ENCODE data around the gene LRRC4C.
"Not testable (repeated sequence)": the region's sequence is repeated elsewhere in the genome, so short reads cannot be mapped to it uniquely, and the experiment has no call there.

The LRRC4C gene

DNA sequence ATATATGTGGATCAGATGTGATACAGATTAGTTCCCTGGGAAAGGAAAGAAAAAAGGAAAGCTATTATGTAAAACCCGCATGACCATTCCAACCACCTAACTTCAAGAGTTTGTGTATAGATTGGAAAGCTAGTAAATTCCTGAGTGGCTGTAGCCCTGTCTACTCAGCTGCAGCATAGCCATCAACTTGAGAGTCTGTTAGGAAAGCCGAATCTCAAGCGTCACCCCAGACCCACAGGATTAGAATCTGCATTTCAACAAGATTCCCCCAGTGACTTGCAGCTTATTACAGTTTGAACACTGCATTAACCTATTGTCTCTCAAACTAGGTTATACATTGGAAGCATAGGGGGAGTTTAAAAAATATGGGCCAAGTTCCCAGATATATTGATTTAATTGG lies 921.7 kb downstream of the LRRC4C start:
- no peaks in the 10 kb centered on the region for H3K9me3 ChIP-seq (ENCODE audit: control insufficient read depth in 2 of 2, low read length in 2 of 2)
- H3K4me1 ChIP-seq (ENCODE audit: control insufficient read depth in 2 of 2, insufficient read depth in 2 of 2, low read length in 2 of 2): no peaks in the 10 kb centered on the region
- H3K36me3 ChIP-seq (ENCODE audit: control insufficient read depth in 2 of 2, insufficient read depth in 2 of 2, low read length in 2 of 2): no peaks in the 10 kb centered on the region
- no peak overlapping the region for H3K4me3 ChIP-seq (ENCODE audit: low read length in 2 of 2)
- H3K9ac ChIP-seq (ENCODE audit: low read depth in 1 of 2, low read length in 2 of 2): no peak overlapping the region
- H3K27ac ChIP-seq (ENCODE audit: low read depth in 2 of 2, low read length in 2 of 2): no peak overlapping the region
- no peaks in the 10 kb centered on the region for H3K27me3 ChIP-seq (ENCODE audit: control insufficient read depth in 2 of 2, insufficient read depth in 2 of 2, low read length in 2 of 2)

DNA sequence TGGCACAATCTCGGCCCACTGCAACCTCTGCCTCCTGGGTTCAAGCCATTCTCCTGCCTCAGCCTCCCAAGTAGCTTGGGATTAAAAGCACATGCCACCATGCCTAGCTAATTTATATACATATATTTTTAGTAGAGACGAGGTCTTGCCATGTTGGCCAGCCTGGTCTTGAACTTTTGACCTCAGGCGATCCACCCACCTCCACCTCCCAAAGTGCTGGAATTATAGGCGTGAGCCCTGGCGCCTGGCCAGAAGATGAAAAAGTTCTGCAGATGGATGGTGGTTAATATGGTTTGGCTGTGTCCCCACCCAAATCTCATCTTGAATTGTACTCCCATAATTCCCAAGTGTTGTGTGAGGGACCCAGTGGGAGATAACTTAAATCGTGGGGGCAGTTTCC lies 937.4 kb downstream of the LRRC4C start:
- H3K9ac ChIP-seq (ENCODE audit: low read depth in 1 of 2, low read length in 2 of 2); H3K9me3 ChIP-seq (ENCODE audit: control insufficient read depth in 2 of 2, low read length in 2 of 2); H3K27me3 ChIP-seq (ENCODE audit: control insufficient read depth in 2 of 2, insufficient read depth in 2 of 2, low read length in 2 of 2); H3K4me1 ChIP-seq (ENCODE audit: control insufficient read depth in 2 of 2, insufficient read depth in 2 of 2, low read length in 2 of 2); H3K36me3 ChIP-seq (ENCODE audit: control insufficient read depth in 2 of 2, insufficient read depth in 2 of 2, low read length in 2 of 2); H3K4me3 ChIP-seq (ENCODE audit: low read length in 2 of 2); H3K27ac ChIP-seq (ENCODE audit: low read depth in 2 of 2, low read length in 2 of 2): not testable (repeated sequence)

DNA sequence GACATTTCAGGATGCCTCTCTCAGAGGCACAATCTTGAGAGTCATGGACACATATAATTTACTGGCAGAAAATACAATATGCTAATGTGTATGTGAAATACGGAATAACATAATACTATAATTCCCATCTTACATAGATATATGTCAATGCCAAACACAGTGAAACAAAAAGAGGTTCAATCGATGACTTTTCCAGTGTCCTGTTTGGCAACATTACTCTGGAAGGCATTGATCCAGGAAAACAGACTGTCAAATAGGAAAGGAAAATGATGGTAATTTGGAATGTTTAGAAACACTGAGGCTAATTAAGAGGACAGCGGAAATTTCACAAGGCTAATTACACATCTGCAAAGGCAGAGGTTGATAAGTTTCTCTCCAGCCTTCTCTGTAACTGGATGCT lies 942.3 kb downstream of the LRRC4C start:
- no peak overlapping the region for H3K4me3 ChIP-seq (ENCODE audit: low read length in 2 of 2)
- no peaks in the 10 kb centered on the region for H3K9me3 ChIP-seq (ENCODE audit: control insufficient read depth in 2 of 2, low read length in 2 of 2)
- H3K4me1 ChIP-seq (ENCODE audit: control insufficient read depth in 2 of 2, insufficient read depth in 2 of 2, low read length in 2 of 2): no peaks in the 10 kb centered on the region
- H3K9ac ChIP-seq (ENCODE audit: low read depth in 1 of 2, low read length in 2 of 2): no peak overlapping the region
- H3K27ac ChIP-seq (ENCODE audit: low read depth in 2 of 2, low read length in 2 of 2): no peak overlapping the region
- H3K36me3 ChIP-seq (ENCODE audit: control insufficient read depth in 2 of 2, insufficient read depth in 2 of 2, low read length in 2 of 2): no peaks in the 10 kb centered on the region
- H3K27me3 ChIP-seq (ENCODE audit: control insufficient read depth in 2 of 2, insufficient read depth in 2 of 2, low read length in 2 of 2): no peaks in the 10 kb centered on the region

DNA sequence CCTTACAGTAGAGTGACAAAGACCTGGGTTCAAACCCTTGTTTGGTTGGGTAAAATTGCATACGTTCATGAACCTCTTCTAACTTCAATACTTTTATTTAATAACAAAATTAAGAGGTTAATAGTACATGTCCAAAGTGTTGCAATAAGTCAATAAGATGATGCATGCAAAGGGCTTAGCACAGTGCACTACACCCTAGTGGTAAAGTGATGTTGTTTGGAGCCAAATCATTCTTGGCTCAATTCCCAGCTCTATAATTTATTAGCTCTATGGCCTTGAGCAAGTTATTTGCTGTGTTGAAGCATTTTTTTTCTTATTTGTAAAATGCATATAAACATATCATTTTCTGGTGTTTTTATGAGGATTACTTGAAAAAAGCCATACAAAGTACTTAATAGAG lies 945.3 kb downstream of the LRRC4C start:
- Histone ChIP-seq H3K27ac (ENCODE audit: low read depth in 2 of 2, low read length in 2 of 2) (no peak overlapping the region), H3K27me3 (ENCODE audit: control insufficient read depth in 2 of 2, insufficient read depth in 2 of 2, low read length in 2 of 2) (no peaks in the 10 kb centered on the region), H3K9ac (ENCODE audit: low read depth in 1 of 2, low read length in 2 of 2) (no peak overlapping the region), H3K4me3 (ENCODE audit: low read length in 2 of 2) (no peak overlapping the region), H3K36me3 (ENCODE audit: control insufficient read depth in 2 of 2, insufficient read depth in 2 of 2, low read length in 2 of 2) (no peaks in the 10 kb centered on the region), H3K4me1 (ENCODE audit: control insufficient read depth in 2 of 2, insufficient read depth in 2 of 2, low read length in 2 of 2) (no peaks in the 10 kb centered on the region), H3K9me3 (ENCODE audit: control insufficient read depth in 2 of 2, low read length in 2 of 2) (no peaks in the 10 kb centered on the region)

DNA sequence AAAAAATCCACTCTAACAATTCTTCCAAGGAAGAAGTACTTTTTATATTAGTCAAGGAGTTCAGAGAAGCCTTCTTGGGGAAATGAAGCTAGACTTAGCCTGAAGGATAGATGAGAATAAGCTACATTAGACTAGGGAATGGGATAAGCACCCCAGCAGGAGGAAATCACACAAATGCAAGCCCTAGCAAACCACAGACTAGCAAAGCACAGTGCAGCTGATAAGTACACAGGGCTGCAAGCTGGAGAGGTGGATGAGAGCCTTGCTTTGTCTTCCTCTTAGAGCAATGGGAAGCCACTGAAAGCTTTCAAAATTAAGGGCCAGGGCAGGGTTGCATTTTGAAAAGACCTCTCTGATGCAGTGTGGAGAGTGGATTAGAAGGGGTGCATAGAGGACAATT lies 946.2 kb downstream of the LRRC4C start:
- no peaks in the 10 kb centered on the region for H3K27me3 ChIP-seq (ENCODE audit: control insufficient read depth in 2 of 2, insufficient read depth in 2 of 2, low read length in 2 of 2)
- no peak overlapping the region for H3K9ac ChIP-seq (ENCODE audit: low read depth in 1 of 2, low read length in 2 of 2)
- no peaks in the 10 kb centered on the region for H3K9me3 ChIP-seq (ENCODE audit: control insufficient read depth in 2 of 2, low read length in 2 of 2)
- H3K36me3 ChIP-seq (ENCODE audit: control insufficient read depth in 2 of 2, insufficient read depth in 2 of 2, low read length in 2 of 2): no peaks in the 10 kb centered on the region
- no peak overlapping the region for H3K4me3 ChIP-seq (ENCODE audit: low read length in 2 of 2)
- H3K4me1 ChIP-seq (ENCODE audit: control insufficient read depth in 2 of 2, insufficient read depth in 2 of 2, low read length in 2 of 2): no peaks in the 10 kb centered on the region
- no peak overlapping the region for H3K27ac ChIP-seq (ENCODE audit: low read depth in 2 of 2, low read length in 2 of 2)

DNA sequence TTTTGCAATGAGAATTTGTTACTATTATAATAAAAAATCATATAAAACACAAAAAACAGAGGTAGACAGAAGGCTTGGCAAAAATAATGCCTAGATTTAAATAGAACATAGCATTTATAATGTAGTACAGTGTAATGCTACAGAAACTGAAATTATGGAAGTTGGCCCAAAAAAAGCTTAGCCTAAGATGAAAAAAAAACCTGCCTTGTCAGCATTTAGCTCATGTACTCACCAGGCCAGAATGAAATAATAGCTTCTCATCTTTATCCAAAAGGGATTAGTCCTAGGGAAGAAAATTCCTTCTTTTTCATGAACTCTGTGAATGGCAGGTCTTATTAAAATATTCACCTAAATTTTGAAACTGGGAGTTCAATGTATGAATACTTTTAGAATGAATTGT lies 951.1 kb downstream of the LRRC4C start:
- Histone ChIP-seq H3K27me3 (ENCODE audit: control insufficient read depth in 2 of 2, insufficient read depth in 2 of 2, low read length in 2 of 2) (no peaks in the 10 kb centered on the region), H3K9ac (ENCODE audit: low read depth in 1 of 2, low read length in 2 of 2) (no peak overlapping the region), H3K9me3 (ENCODE audit: control insufficient read depth in 2 of 2, low read length in 2 of 2) (no peaks in the 10 kb centered on the region), H3K4me1 (ENCODE audit: control insufficient read depth in 2 of 2, insufficient read depth in 2 of 2, low read length in 2 of 2) (no peaks in the 10 kb centered on the region), H3K4me3 (ENCODE audit: low read length in 2 of 2) (no peak overlapping the region), H3K36me3 (ENCODE audit: control insufficient read depth in 2 of 2, insufficient read depth in 2 of 2, low read length in 2 of 2) (no peaks in the 10 kb centered on the region), H3K27ac (ENCODE audit: low read depth in 2 of 2, low read length in 2 of 2) (no peak overlapping the region)

DNA sequence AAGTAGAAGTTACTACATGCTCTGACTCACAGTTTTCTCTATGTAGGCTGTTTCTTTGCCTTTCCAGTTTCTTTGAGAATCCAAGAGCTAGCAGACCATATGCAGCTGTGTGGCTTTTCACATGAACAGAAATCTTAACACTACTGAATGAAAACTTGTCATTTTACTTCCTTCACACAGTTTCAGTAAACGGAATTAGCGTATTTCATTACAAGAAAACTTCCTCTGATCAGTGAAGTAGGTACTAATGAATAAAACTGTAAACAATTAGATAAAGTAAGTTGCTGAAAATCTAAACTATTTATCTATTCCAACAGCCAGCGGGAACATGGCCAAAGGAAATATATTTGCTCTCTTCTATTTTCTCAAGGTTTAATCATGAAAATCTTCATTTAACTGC lies 953.2 kb downstream of the LRRC4C start:
- H3K4me3 ChIP-seq (ENCODE audit: low read length in 2 of 2): no peak overlapping the region

DNA sequence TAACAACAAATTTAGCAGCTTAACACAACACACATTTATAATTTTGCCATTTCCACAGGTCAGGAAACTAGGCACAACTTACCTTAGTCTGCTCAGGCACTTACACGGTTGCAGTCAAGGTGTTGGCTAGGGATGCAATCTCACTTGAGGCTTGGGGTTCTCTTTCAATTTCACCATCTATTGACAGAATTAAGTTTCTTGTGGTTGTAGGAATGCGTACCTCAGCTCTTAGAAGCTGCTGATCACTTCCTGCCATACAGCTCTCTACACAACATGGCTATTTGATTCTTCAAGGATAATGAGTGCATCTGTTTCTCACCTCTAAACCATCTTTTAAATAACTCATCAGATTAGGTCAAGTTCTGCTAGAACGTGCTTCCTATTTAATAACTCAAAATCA lies 968.1 kb downstream of the LRRC4C start:
- Histone ChIP-seq H3K27ac (ENCODE audit: low read depth in 2 of 2, low read length in 2 of 2) (no peak overlapping the region), H3K4me3 (ENCODE audit: low read length in 2 of 2) (no peak overlapping the region), H3K27me3 (ENCODE audit: control insufficient read depth in 2 of 2, insufficient read depth in 2 of 2, low read length in 2 of 2) (no peaks in the 10 kb centered on the region), H3K9me3 (ENCODE audit: control insufficient read depth in 2 of 2, low read length in 2 of 2) (no peaks in the 10 kb centered on the region), H3K4me1 (ENCODE audit: control insufficient read depth in 2 of 2, insufficient read depth in 2 of 2, low read length in 2 of 2) (no peaks in the 10 kb centered on the region), H3K36me3 (ENCODE audit: control insufficient read depth in 2 of 2, insufficient read depth in 2 of 2, low read length in 2 of 2) (no peaks in the 10 kb centered on the region), H3K9ac (ENCODE audit: low read depth in 1 of 2, low read length in 2 of 2) (no peak overlapping the region)

More for the DNA sequence above, 953.2 kb downstream of the LRRC4C start:
- H3K36me3 ChIP-seq (ENCODE audit: control insufficient read depth in 2 of 2, insufficient read depth in 2 of 2, low read length in 2 of 2): no peaks in the 10 kb centered on the region
- H3K27me3 ChIP-seq (ENCODE audit: control insufficient read depth in 2 of 2, insufficient read depth in 2 of 2, low read length in 2 of 2): no peaks in the 10 kb centered on the region
- no peak overlapping the region for H3K9ac ChIP-seq (ENCODE audit: low read depth in 1 of 2, low read length in 2 of 2)
- H3K27ac ChIP-seq (ENCODE audit: low read depth in 2 of 2, low read length in 2 of 2): no peak overlapping the region
- H3K9me3 ChIP-seq (ENCODE audit: control insufficient read depth in 2 of 2, low read length in 2 of 2): no peaks in the 10 kb centered on the region
- H3K4me1 ChIP-seq (ENCODE audit: control insufficient read depth in 2 of 2, insufficient read depth in 2 of 2, low read length in 2 of 2): no peaks in the 10 kb centered on the region

DNA sequence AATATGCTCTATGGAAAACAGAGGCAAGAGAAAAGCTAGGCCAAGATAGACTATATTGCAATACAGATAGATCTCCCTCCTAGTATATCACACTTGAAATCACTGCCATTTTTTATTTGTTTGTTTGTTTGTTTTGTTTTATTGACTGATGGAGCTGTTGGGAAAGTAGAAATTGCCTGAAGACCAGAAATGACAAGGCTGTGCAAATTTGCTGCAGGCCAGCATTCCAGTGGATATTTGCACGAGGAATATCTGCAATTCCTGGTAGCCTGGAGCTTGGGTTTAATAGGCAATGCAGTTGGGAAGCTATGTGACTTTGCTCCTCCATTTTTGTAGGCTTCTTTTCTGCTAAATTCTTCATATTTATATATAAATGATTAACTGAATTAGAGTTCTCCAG lies 991.7 kb downstream of the LRRC4C start:
- H3K27me3 ChIP-seq (ENCODE audit: control insufficient read depth in 2 of 2, insufficient read depth in 2 of 2, low read length in 2 of 2): no peaks in the 10 kb centered on the region
- H3K4me1 ChIP-seq (ENCODE audit: control insufficient read depth in 2 of 2, insufficient read depth in 2 of 2, low read length in 2 of 2): no peaks in the 10 kb centered on the region
- no peak overlapping the region for H3K27ac ChIP-seq (ENCODE audit: low read depth in 2 of 2, low read length in 2 of 2)
- no peaks in the 10 kb centered on the region for H3K9me3 ChIP-seq (ENCODE audit: control insufficient read depth in 2 of 2, low read length in 2 of 2)
- no peak overlapping the region for H3K4me3 ChIP-seq (ENCODE audit: low read length in 2 of 2)
- no peak overlapping the region for H3K9ac ChIP-seq (ENCODE audit: low read depth in 1 of 2, low read length in 2 of 2)
- H3K36me3 ChIP-seq (ENCODE audit: control insufficient read depth in 2 of 2, insufficient read depth in 2 of 2, low read length in 2 of 2): no peaks in the 10 kb centered on the region

DNA sequence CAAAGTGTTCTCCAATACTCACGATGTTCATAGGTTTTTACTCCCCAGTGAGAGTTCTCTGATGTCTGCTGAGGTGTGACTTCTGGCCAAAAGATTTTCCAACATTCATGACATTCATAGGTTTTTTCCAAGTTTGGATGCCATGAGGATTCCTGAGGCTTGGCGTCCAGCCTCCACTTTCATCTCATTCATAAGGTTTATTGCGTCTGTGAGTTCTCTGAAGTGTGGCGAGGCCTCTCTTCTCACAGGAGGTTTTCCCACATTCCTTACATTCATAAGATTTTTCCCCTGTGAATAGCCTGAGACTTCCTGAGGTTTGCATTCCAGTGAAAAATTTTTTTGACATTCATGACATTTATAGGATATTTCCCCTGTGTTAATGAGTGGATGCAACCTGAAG lies 1014.1 kb downstream of the LRRC4C start:
- no peak overlapping the region for H3K4me3 ChIP-seq (ENCODE audit: low read length in 2 of 2)
- no peaks in the 10 kb centered on the region for H3K27me3 ChIP-seq (ENCODE audit: control insufficient read depth in 2 of 2, insufficient read depth in 2 of 2, low read length in 2 of 2)
- no peak overlapping the region for H3K9ac ChIP-seq (ENCODE audit: low read depth in 1 of 2, low read length in 2 of 2)
- no peaks in the 10 kb centered on the region for H3K4me1 ChIP-seq (ENCODE audit: control insufficient read depth in 2 of 2, insufficient read depth in 2 of 2, low read length in 2 of 2)
- no peaks in the 10 kb centered on the region for H3K36me3 ChIP-seq (ENCODE audit: control insufficient read depth in 2 of 2, insufficient read depth in 2 of 2, low read length in 2 of 2)
- H3K9me3 ChIP-seq (ENCODE audit: control insufficient read depth in 2 of 2, low read length in 2 of 2): peaks cover 0 to 7% of the 10 kb centered on the region in 2 donors
- H3K27ac ChIP-seq (ENCODE audit: low read depth in 2 of 2, low read length in 2 of 2): no peak overlapping the region

DNA sequence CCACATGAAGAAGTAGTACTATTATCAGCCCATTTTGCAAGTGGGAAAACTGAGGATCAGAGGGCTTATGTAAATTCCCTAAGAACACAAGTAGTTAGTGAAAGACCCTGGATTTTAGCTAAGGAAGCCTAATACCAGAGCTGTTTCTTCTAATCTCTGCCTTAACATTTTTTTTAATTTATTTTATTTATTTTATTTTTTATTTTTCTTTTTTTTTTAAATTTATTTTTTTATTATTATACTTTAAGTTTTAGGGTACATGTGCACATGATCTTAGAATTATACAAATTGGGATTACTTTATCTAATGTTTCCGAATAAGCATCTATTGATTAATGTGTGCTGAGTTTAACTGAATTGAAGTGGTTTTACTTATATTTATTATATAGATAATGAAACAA lies 1015.3 kb downstream of the LRRC4C start:
- no peak overlapping the region for H3K4me3 ChIP-seq (ENCODE audit: low read length in 2 of 2)

More for the DNA sequence above, 1015.3 kb downstream of the LRRC4C start:
- Histone ChIP-seq H3K27ac (ENCODE audit: low read depth in 2 of 2, low read length in 2 of 2) (no peak overlapping the region), H3K9ac (ENCODE audit: low read depth in 1 of 2, low read length in 2 of 2) (no peak overlapping the region), H3K36me3 (ENCODE audit: control insufficient read depth in 2 of 2, insufficient read depth in 2 of 2, low read length in 2 of 2) (no peaks in the 10 kb centered on the region), H3K4me1 (ENCODE audit: control insufficient read depth in 2 of 2, insufficient read depth in 2 of 2, low read length in 2 of 2) (no peaks in the 10 kb centered on the region), H3K27me3 (ENCODE audit: control insufficient read depth in 2 of 2, insufficient read depth in 2 of 2, low read length in 2 of 2) (no peaks in the 10 kb centered on the region), H3K9me3 (ENCODE audit: control insufficient read depth in 2 of 2, low read length in 2 of 2) (peaks cover 0 to 4% of the 10 kb centered on the region in 2 donors)
